ENCODE results near the gene LCP2. TPM values are rescaled to one million over a fixed set of nuclear protein-coding genes. Genes with fewer than 3 reads are reported as not detected.

Gene LCP2
- total and polyA plus RNA-seq, 7 experiments from 2014 or later, result 189 to 414 (median 295) TPM

GRCh38 chr5:170294057-170294456 is 3.5 kb downstream of the LCP2 start:
- peaks cover 61 to 85% (median 78%) of the 10 kb centered on the region in 5 donors for H3K36me3 Mint-ChIP-seq
- H3K9me3 Mint-ChIP-seq, result no peaks in the 10 kb centered on the region
- no peaks in the 10 kb centered on the region for H3K27me3 Mint-ChIP-seq
- DNase-seq (no peak), ATAC-seq (no peak)
- intact Hi-C loops (cut with micrococcal nuclease), result no loop called here
- peak overlapping the region; percentile 92 for H3K4me3 ChIP-seq (ENCODE audit: low read length)
- peaks cover 32 to 65% (median 36%) of the 10 kb centered on the region in 3 experiments for H3K36me3 ChIP-seq (ENCODE audit: control insufficient read depth in 2 of 3, insufficient read depth in 3 of 3, low read length in 3 of 3)
- peaks cover 57 to 66% of the 10 kb centered on the region in 2 donors for H3K4me1 ChIP-seq (ENCODE audit: control insufficient read depth in 2 of 2, insufficient read depth in 2 of 2, low read length in 2 of 2)
- no peaks in the 10 kb centered on the region for H3K9me3 ChIP-seq (ENCODE audit: control insufficient read depth in 2 of 3, low read length in 3 of 3)
- H3K4me3 Mint-ChIP-seq, result peak overlapping the region; percentile 92 to 100 (median 98)
- CTCF ChIA-PET, result interaction anchor here (1.4 to 18.6 kb wide), 5 partner anchors 9 to 44 kb away, joined by 4 to 430 read pairs (median 92); no protein-coding TSS in a partner anchor
- POLR2A ChIA-PET, result interaction anchor here (2.5 to 39.5 kb wide), 6 partner anchors 4 to 44 kb away, joined by 8 to 1119 read pairs (median 243); partner anchors contain the start of gene LCP2
- peaks cover 62 to 73% (median 71%) of the 10 kb centered on the region in 7 donors for H3K4me1 Mint-ChIP-seq
- H3K27ac Mint-ChIP-seq, result peak overlapping the region; percentile 77 to 98 (median 95)
- H3K27ac ChIP-seq (ENCODE audit: low read depth, low read length), result peak overlapping the region; percentile 88
- no peaks in the 10 kb centered on the region for H3K27me3 ChIP-seq (ENCODE audit: control insufficient read depth in 2 of 2, insufficient read depth in 2 of 2, low read length in 2 of 2)

- Mint-ChIP-seq H3K27me3 (no peaks in the 10 kb centered on the region), H3K27ac (peak overlapping the region; percentile 67 to 98 (median 95)), H3K4me3 (peak overlapping the region; percentile 92 to 100 (median 98)), H3K4me1 (peaks cover 62 to 75% (median 71%) of the 10 kb centered on the region in 7 donors), H3K9me3 (no peaks in the 10 kb centered on the region), H3K36me3 (peaks cover 66 to 92% (median 85%) of the 10 kb centered on the region in 5 donors)
- Histone ChIP-seq H3K9me3 (ENCODE audit: control insufficient read depth in 2 of 3, low read length in 3 of 3) (no peaks in the 10 kb centered on the region), H3K27me3 (ENCODE audit: control insufficient read depth in 2 of 2, insufficient read depth in 2 of 2, low read length in 2 of 2) (no peaks in the 10 kb centered on the region), H3K27ac (ENCODE audit: low read depth, low read length) (peak overlapping the region; percentile 88), H3K36me3 (ENCODE audit: control insufficient read depth in 2 of 3, insufficient read depth in 3 of 3, low read length in 3 of 3) (peaks cover 40 to 73% (median 43%) of the 10 kb centered on the region in 3 experiments), H3K4me3 (ENCODE audit: low read length) (peak overlapping the region; percentile 92), H3K4me1 (ENCODE audit: control insufficient read depth in 2 of 2, insufficient read depth in 2 of 2, low read length in 2 of 2) (peaks cover 58 to 66% of the 10 kb centered on the region in 2 donors)
- intact Hi-C loops (cut with micrococcal nuclease), result no loop called here
- CTCF ChIA-PET, result interaction anchor here (0.8 to 18.6 kb wide), 7 partner anchors 10 to 67 kb away, joined by 4 to 430 read pairs (median 11); no protein-coding TSS in a partner anchor
- ATAC-seq (peak; percentile 75), DNase-seq (peak in 2 of 9 donors; percentile 18 to 60)
- POLR2A ChIA-PET, result interaction anchor here (2.5 to 39.5 kb wide), 6 partner anchors 3 to 45 kb away, joined by 8 to 1119 read pairs (median 243); partner anchors contain the start of gene LCP2
These were observed 4.3 kb downstream of the LCP2 start for GRCh38 chr5:170293273-170293672.

- Histone ChIP-seq H3K9me3 (ENCODE audit: control insufficient read depth in 2 of 3, low read length in 3 of 3) (no peaks in the 10 kb centered on the region), H3K36me3 (ENCODE audit: control insufficient read depth in 2 of 3, insufficient read depth in 3 of 3, low read length in 3 of 3) (peaks cover 45 to 76% (median 46%) of the 10 kb centered on the region in 3 experiments), H3K27me3 (ENCODE audit: control insufficient read depth in 2 of 2, insufficient read depth in 2 of 2, low read length in 2 of 2) (no peaks in the 10 kb centered on the region), H3K4me3 (ENCODE audit: low read length) (peak overlapping the region; percentile 92), H3K27ac (ENCODE audit: low read depth, low read length) (peak overlapping the region; percentile 88), H3K4me1 (ENCODE audit: control insufficient read depth in 2 of 2, insufficient read depth in 2 of 2, low read length in 2 of 2) (peaks cover 62 to 66% of the 10 kb centered on the region in 2 donors)
- Mint-ChIP-seq H3K4me3 (peak overlapping the region; percentile 92 to 100 (median 98)), H3K27ac (peak overlapping the region; percentile 67 to 98 (median 95)), H3K36me3 (peaks cover 68 to 98% (median 93%) of the 10 kb centered on the region in 5 donors), H3K9me3 (no peaks in the 10 kb centered on the region), H3K27me3 (no peaks in the 10 kb centered on the region), H3K4me1 (peaks cover 70 to 78% (median 74%) of the 10 kb centered on the region in 7 donors)
- ATAC-seq (no peak), DNase-seq (no peak)
- intact Hi-C loops (cut with micrococcal nuclease), result no loop called here
- CTCF ChIA-PET, result interaction anchor here (0.8 to 18.6 kb wide), 8 partner anchors 11 to 76 kb away, joined by 3 to 430 read pairs (median 8); no protein-coding TSS in a partner anchor
- POLR2A ChIA-PET, result interaction anchor here (0.7 to 39.5 kb wide), 7 partner anchors 3 to 48 kb away, joined by 3 to 1119 read pairs (median 95); partner anchors contain the start of gene LCP2
These were observed 5.1 kb downstream of the LCP2 start for GRCh38 chr5:170292179-170293104.

GRCh38 chr5:170290498-170290897 is 7.1 kb downstream of the LCP2 start:
- H3K36me3 Mint-ChIP-seq, result peaks cover 62 to 97% (median 94%) of the 10 kb centered on the region in 5 donors

GRCh38 chr5:170289764-170290163 is 7.8 kb downstream of the LCP2 start:
- peak overlapping the region; percentile 67 to 100 (median 96) for H3K4me3 Mint-ChIP-seq
- Histone ChIP-seq H3K4me3 (ENCODE audit: low read length) (peak overlapping the region; percentile 23), H3K9me3 (ENCODE audit: control insufficient read depth in 2 of 3, low read length in 3 of 3) (no peaks in the 10 kb centered on the region)

More at GRCh38 chr5:170290498-170290897, 7.1 kb downstream of the LCP2 start:
- ChIA-PET POLR2A (interaction anchor here (4.1 to 39.5 kb wide), 4 partner anchors 1 to 48 kb away, joined by 26 to 1119 read pairs (median 755); partner anchors contain the start of gene LCP2), CTCF (interaction anchor here (0.7 to 18.6 kb wide), 4 partner anchors 16 to 514 kb away, joined by 4 to 430 read pairs (median 50); no protein-coding TSS in a partner anchor)
- Mint-ChIP-seq H3K9me3 (peaks cover 0 to 2% (median 0%) of the 10 kb centered on the region in 11 donors), H3K27ac (peak overlapping the region; percentile 81 to 98 (median 95)), H3K4me1 (peaks cover 83 to 95% (median 92%) of the 10 kb centered on the region in 7 donors), H3K27me3 (no peaks in the 10 kb centered on the region), H3K4me3 (peak overlapping the region; percentile 81 to 100 (median 97))
- ATAC-seq (no peak), DNase-seq (no peak)
- peak overlapping the region; percentile 88 for H3K27ac ChIP-seq (ENCODE audit: low read depth, low read length)
- no peaks in the 10 kb centered on the region for H3K9me3 ChIP-seq (ENCODE audit: control insufficient read depth in 2 of 3, low read length in 3 of 3)
- intact Hi-C loops (cut with micrococcal nuclease), result no loop called here
- peak overlapping the region; percentile 23 for H3K4me3 ChIP-seq (ENCODE audit: low read length)
- no peaks in the 10 kb centered on the region for H3K27me3 ChIP-seq (ENCODE audit: control insufficient read depth in 2 of 2, insufficient read depth in 2 of 2, low read length in 2 of 2)
- H3K36me3 ChIP-seq (ENCODE audit: control insufficient read depth in 2 of 3, insufficient read depth in 3 of 3, low read length in 3 of 3), result peaks cover 57 to 85% (median 57%) of the 10 kb centered on the region in 3 experiments
- peaks cover 81 to 86% of the 10 kb centered on the region in 2 donors for H3K4me1 ChIP-seq (ENCODE audit: control insufficient read depth in 2 of 2, insufficient read depth in 2 of 2, low read length in 2 of 2)

More at GRCh38 chr5:170289764-170290163, 7.8 kb downstream of the LCP2 start:
- peaks cover 87 to 100% (median 100%) of the 10 kb centered on the region in 7 donors for H3K4me1 Mint-ChIP-seq
- ChIA-PET POLR2A (interaction anchor here (1.2 to 39.5 kb wide), 4 partner anchors 0 to 41 kb away, joined by 3 to 1119 read pairs (median 755); partner anchors contain the start of gene LCP2), CTCF (interaction anchor here (0.6 to 18.6 kb wide), 4 partner anchors 8 to 542 kb away, joined by 3 to 430 read pairs (median 6); partner anchors contain the start of gene LCP2)
- ATAC-seq (no peak), DNase-seq (no peak)
- peaks cover 0 to 2% (median 0%) of the 10 kb centered on the region in 11 donors for H3K9me3 Mint-ChIP-seq
- Histone ChIP-seq H3K27me3 (ENCODE audit: control insufficient read depth in 2 of 2, insufficient read depth in 2 of 2, low read length in 2 of 2) (no peaks in the 10 kb centered on the region), H3K4me1 (ENCODE audit: control insufficient read depth in 2 of 2, insufficient read depth in 2 of 2, low read length in 2 of 2) (peaks cover 89 to 93% of the 10 kb centered on the region in 2 donors), H3K27ac (ENCODE audit: low read depth, low read length) (peak overlapping the region; percentile 88), H3K36me3 (ENCODE audit: control insufficient read depth in 2 of 3, insufficient read depth in 3 of 3, low read length in 3 of 3) (peaks cover 57 to 82% (median 59%) of the 10 kb centered on the region in 3 experiments)
- peaks cover 62 to 96% (median 94%) of the 10 kb centered on the region in 5 donors for H3K36me3 Mint-ChIP-seq
- no peaks in the 10 kb centered on the region for H3K27me3 Mint-ChIP-seq
- intact Hi-C loops (cut with micrococcal nuclease), result no loop called here
- H3K27ac Mint-ChIP-seq, result peak overlapping the region; percentile 85 to 98 (median 95)
